Smooth muscle cell (in vitro differentiated cells): ENCODE measurements around the gene SLC1A5. TPM values are rescaled to one million over a fixed set of nuclear protein-coding genes. Genes with fewer than 3 reads are reported as not detected.
"Not testable (repeated sequence)": the region's sequence is repeated elsewhere in the genome, so short reads cannot be mapped to it uniquely, and the experiment has no call there.

Experiments used
- DNase-seq: peaks from one replicate; lab custom pipeline; 2025; ENCODE audit not compliant: unreplicated experiment; lab: John Stamatoyannopoulos, UW
- H2AFZ ChIP-seq: fragments of 200-600 bp; sonication (generic); 2 replicates; pipeline ENCODE4 v1.6.0; 2016; ENCODE audit warnings: antibody characterized with exemption, low read depth, mild to moderate bottlenecking
- H3F3A ChIP-seq: fragments of 200-600 bp; sonication (generic); 2 replicates; pipeline ENCODE4 v1.6.0; 2017; ENCODE audit warnings: antibody characterized with exemption, low read depth
- H3K27ac ChIP-seq: fragments of 200-600 bp; sonication (generic); 2 replicates; pipeline ENCODE4 v1.5.1; 2016; ENCODE audit warnings: low read depth, mild to moderate bottlenecking
- H3K27me3 ChIP-seq: fragments of 200-600 bp; sonication (generic); 2 replicates; pipeline ENCODE4 v1.6.1; 2016; ENCODE audit warnings: low read depth, mild to moderate bottlenecking
- H3K36me3 ChIP-seq: fragments of 200-600 bp; sonication (generic); 2 replicates; pipeline ENCODE4 v1.5.1; 2016; ENCODE audit warnings: low read depth
- H3K4me1 ChIP-seq: fragments of 200-600 bp; sonication (generic); 2 replicates; pipeline ENCODE4 v1.5.1; 2016; ENCODE audit warnings: low read depth
- H3K4me2 ChIP-seq: fragments of 200-600 bp; sonication (generic); 2 replicates; pipeline ENCODE4 v1.6.0; 2016; ENCODE audit warnings: mild to moderate bottlenecking
- H3K4me3 ChIP-seq: fragments of 200-600 bp; sonication (generic); 2 replicates; pipeline ENCODE4 v1.5.1; 2016; ENCODE audit warnings: mild to moderate bottlenecking
- H3K79me2 ChIP-seq: fragments of 200-600 bp; sonication (generic); 2 replicates; pipeline ENCODE4 v1.6.0; 2016; ENCODE audit warnings: low read depth, mild to moderate bottlenecking
- H3K9ac ChIP-seq: fragments of 200-600 bp; sonication (generic); 2 replicates; pipeline ENCODE4 v1.6.0; 2016; ENCODE audit warnings: low read depth
- H3K9me3 ChIP-seq: fragments of 200-600 bp; sonication (generic); replicated peaks from 2 replicates; pipeline ENCODE4 v1.5.1; 2016; ENCODE audit warnings: low read depth
- H4K20me1 ChIP-seq: fragments of 200-600 bp; sonication (generic); 2 replicates; pipeline ENCODE4 v1.6.0; 2016; ENCODE audit warnings: low read depth
- WGBS: methylation state at CpG from one replicate; pipeline ENCODE4 v1.1.7; 2016; ENCODE audit warnings: low lambda C conversion rate; 5-methylcytosine and 5-hydroxymethylcytosine counted together
- polyA plus RNA-seq: library from polyadenylated mRNA; unstranded; fragments of >200 nt; fragmentation: Nextera tagmentation; extraction: Ambion mirVana; gene quantifications from 2 replicates; pipeline ENCODE4 v1.2.1, GENCODE V29; 2016
- total RNA-seq: library from RNA; depleted of rRNA; stranded (reverse); fragments of >200 nt; gene quantifications from 2 replicates; pipeline ENCODE4 v1.2.3, GENCODE V29; 2014
- TF ChIP-seq, protein P1 (sequence below): fragments of 200-600 bp; sonication (generic); IDR thresholded peaks from 2 replicates; pipeline ENCODE4 v1.5.1; 2017; ENCODE audit warnings: borderline replicate concordance, mild to moderate bottlenecking, antibody characterized with exemption; ENCODE audit not compliant: insufficient read depth, poor library complexity, severe bottlenecking

Gene SLC1A5
- total and polyA plus RNA-seq, 2 experiments from 2014 or later = 101 to 231 TPM

DNA sequence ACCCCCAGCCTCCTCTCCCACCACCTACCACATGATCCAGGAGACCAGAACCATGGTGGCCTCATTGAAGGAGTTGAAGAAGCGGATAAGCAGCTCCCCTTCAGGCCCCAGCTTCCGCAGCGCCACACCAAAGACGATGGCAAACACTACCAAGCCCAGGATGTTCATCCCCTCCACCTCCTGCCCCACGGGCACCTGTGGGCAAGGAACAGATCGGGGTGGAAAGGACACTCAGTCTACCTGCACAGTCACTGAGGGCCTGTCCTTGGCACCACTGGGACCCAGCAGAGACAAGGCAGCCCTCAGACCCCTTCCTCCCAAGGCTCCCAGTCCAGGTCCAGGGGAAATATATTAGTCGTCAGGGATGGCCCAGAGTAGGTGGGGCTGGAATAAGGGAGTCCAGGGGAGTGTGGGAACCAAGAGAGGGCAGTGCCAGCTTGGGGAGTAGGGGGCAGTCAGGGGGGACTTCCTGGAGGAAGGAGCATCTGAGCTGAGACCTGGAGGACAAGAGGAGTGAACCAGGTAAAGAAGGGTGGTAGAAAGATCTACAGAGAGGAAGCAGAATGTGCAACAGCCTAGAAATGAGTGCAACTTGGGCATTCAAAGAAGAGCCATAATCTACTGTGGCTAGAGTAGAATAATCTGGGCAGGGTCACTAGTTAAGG is 5.9 kb downstream of the SLC1A5 start:
- Histone ChIP-seq H3K4me2 (no peak overlapping the region), H2AFZ (no peak overlapping the region), H3K9ac (no peak overlapping the region), H3K4me1 (peaks cover 11% of the 10 kb centered on the region), H3K4me3 (no peak overlapping the region), H3F3A (peaks cover 17% of the 10 kb centered on the region), H3K9me3 (no peaks in the 10 kb centered on the region), H3K36me3 (no peaks in the 10 kb centered on the region), H3K27me3 (no peaks in the 10 kb centered on the region), H3K79me2 (peaks cover 78% of the 10 kb centered on the region), H3K27ac (no peak overlapping the region), H4K20me1 (peaks cover 97% of the 10 kb centered on the region)
- no peak for DNase-seq
- TF ChIP-seq, protein P1, sequence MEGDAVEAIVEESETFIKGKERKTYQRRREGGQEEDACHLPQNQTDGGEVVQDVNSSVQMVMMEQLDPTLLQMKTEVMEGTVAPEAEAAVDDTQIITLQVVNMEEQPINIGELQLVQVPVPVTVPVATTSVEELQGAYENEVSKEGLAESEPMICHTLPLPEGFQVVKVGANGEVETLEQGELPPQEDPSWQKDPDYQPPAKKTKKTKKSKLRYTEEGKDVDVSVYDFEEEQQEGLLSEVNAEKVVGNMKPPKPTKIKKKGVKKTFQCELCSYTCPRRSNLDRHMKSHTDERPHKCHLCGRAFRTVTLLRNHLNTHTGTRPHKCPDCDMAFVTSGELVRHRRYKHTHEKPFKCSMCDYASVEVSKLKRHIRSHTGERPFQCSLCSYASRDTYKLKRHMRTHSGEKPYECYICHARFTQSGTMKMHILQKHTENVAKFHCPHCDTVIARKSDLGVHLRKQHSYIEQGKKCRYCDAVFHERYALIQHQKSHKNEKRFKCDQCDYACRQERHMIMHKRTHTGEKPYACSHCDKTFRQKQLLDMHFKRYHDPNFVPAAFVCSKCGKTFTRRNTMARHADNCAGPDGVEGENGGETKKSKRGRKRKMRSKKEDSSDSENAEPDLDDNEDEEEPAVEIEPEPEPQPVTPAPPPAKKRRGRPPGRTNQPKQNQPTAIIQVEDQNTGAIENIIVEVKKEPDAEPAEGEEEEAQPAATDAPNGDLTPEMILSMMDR = no peak
- 98% methylated on average over 6 of the region's 7 CpGs for WGBS

DNA sequence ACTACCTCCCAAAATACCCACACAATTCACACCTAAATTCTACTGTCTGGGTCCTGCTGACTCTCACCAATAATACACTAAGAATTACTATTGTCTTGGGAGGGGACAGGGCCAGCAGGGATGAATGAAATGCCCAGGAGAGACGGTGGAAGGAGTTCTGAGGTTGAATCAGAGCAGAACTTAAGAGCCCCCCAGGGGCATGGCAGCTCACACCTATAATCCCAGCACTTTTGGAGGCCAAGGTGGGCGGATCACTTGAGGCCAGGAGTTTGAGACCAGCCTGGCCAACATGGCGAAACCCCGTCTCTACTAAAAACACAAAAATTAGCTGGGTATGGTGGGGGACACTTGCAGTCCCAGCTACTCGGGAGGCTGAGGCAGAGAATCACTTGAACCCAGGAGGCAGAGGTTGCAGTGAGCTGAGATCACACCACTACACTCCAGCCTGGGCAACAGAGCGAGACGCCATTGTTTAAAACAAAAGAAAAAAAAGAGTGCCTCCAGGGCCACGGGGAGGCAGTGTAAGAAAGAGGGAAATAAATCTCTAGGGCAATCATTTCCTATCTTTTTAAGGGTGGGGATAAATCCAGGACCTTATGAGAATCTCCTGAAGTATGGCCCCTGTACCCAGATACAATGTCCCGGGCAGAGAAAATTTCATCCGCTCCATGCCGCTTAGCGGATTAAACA is 10.3 kb downstream of the SLC1A5 start:
- not testable (repeated sequence) for H3F3A ChIP-seq, H3K9me3 ChIP-seq, H2AFZ ChIP-seq, H3K4me2 ChIP-seq, H3K27me3 ChIP-seq, H3K4me1 ChIP-seq, H3K27ac ChIP-seq, DNase-seq, H3K4me3 ChIP-seq, H3K36me3 ChIP-seq, H3K9ac ChIP-seq
- 99% methylated on average over 12 of the region's 12 CpGs for WGBS
- peaks cover 78% of the 10 kb centered on the region for H4K20me1 ChIP-seq
- peaks cover 36% of the 10 kb centered on the region for H3K79me2 ChIP-seq

DNA sequence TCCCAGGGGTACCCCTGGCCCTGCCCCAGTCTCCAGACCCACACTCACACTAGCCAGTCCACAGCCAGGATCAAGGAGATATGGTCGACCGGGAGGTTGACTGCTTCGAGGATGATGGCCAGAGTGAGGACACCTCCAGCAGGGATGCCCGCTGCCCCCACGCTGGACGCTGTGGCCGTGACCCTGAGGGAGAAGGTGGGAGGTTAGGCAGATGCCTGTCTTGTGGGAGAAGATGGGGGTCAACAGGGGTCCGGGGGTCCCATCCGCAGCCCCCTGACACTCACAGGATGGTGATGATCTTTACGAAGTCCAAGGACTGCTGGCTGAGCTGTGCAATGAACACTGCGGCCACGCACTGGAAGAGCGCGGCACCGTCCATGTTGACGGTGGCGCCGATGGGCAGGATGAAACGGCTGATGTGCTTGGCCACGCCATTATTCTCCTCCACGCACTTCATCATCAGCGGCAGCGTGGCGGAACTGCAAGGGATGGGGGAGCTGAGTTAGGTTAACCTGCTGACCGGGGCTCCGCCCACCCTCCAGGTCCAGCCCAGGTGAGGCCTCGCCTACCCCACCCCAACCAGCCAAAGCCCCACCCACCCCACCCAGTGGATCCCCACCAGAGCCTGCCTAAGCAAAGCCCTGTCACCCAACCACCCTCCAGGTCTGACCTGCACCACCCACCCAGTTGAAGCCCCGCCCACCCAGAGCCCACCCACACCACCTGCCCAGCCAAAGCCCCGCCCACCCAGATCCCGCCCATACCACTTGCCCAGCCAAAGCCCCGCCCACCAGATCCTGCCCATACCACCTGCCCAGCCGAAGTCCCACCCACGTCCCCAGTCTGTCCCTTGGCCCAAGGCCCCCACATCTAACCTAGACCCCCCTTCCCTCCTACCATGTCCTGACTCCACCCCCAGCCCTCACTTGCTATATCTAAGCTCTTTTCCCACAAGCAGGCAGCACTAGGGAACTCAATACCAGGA is 11.2 kb downstream of the SLC1A5 start:
- Histone ChIP-seq H3K9ac (no peak overlapping the region), H4K20me1 (peaks cover 72% of the 10 kb centered on the region), H3K27me3 (no peaks in the 10 kb centered on the region), H3K9me3 (no peaks in the 10 kb centered on the region), H3F3A (peaks cover 8% of the 10 kb centered on the region), H3K4me2 (no peak overlapping the region), H3K79me2 (peaks cover 27% of the 10 kb centered on the region), H3K4me1 (no peaks in the 10 kb centered on the region), H2AFZ (no peak overlapping the region), H3K36me3 (no peaks in the 10 kb centered on the region), H3K4me3 (no peak overlapping the region), H3K27ac (no peak overlapping the region)
- WGBS = 98% methylated on average over 29 of the region's 33 CpGs
- TF ChIP-seq, protein P1 = no peak
- no peak for DNase-seq
